NCI-H69 (cell line): ENCODE measurements around the gene INSIG2.
A peak's percentile ranks its signal among the peaks of the same experiment; 100 is the strongest.

ENCODE experiments used
- DNase-seq: peaks from one replicate; lab custom pipeline; 2025; lab: John Stamatoyannopoulos, UW

INSIG2 gene

GRCh38 chr2:118088051-118089024 lies at the start of gene INSIG2:
Gene INSIG2 (plus strand): TSS chr2:118088471. CDS start chr2:118096557, 8,086 bp downstream.
- DNase-seq = peak; percentile 96

DNA sequence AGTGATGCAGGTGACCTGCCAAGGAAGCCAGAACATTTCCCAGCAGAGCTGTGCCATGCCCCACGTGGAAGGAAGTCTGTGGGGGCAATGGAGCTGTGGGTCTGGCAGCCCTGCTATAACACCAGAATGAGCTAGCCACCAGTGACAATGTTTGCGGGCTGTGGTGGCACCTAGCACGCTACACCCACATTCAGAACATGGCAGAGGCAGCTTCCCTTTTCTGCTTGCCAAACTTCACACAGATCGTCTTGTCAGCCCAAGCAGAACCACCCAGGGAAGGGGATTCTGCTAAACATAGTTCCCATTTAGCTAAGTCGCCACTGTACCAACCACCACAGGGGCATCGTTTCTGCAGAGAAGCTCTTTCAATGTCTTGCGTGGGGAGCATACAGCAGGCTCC lies 47.4 kb upstream of the INSIG2 start:
- no peak for DNase-seq

DNA sequence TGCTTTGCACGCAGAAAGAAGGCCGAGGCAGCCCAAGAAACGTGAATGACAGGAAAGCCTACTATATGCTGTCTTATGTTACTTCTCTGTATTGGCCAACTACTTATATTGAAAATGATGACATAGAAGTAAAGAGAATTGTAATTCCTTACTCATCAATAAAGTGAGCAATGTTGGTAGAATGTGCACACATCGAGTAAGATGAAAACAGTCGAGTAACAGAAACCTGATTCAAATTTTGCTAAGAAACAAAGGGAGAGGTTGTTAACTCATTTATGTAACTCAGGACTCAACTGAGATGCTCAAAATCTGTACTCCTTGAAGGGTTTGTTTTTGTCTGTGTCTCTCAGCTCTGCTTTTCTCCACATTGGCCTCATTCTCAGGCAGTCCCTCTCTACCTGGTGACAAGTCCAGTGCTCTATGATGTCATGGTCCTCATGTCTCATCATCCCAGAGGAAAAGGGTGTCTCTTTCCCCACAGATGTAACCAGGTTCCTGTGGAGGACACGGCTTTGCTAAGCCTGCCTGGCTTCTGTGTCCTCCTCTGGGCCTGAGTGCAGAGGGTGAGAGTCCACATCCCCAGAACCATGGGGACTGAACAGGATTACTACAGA lies 44.1 kb upstream of the INSIG2 start:
- no peak for DNase-seq

GRCh38 chr2:118044854-118045253 lies 43.4 kb upstream of the INSIG2 start:
- DNase-seq = no peak

DNA sequence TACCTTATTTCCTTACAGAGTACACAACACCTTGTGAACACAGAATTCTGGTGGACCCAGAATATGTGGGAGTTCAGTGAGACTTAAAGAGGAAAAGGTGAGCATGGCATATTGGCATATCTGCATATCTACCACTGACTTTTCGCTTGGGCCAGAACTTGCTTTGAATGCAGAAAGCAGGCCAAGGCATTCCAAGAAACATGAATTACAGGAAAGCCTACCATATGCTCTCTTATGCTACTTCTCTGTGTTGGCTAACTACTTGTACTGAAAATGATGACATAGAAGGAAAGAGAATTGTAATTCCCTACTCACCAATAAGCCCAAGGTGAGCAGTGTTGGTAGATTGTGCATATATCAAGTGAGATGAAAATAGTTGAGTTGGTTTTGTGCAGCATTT lies 43.0 kb upstream of the INSIG2 start:
- no peak for DNase-seq

GRCh38 chr2:118046634-118047210 lies 41.5 kb upstream of the INSIG2 start:
- DNase-seq = peak; percentile 54

GRCh38 chr2:118047380-118047826 lies 40.9 kb upstream of the INSIG2 start:
- peak; percentile 12 for DNase-seq

DNA sequence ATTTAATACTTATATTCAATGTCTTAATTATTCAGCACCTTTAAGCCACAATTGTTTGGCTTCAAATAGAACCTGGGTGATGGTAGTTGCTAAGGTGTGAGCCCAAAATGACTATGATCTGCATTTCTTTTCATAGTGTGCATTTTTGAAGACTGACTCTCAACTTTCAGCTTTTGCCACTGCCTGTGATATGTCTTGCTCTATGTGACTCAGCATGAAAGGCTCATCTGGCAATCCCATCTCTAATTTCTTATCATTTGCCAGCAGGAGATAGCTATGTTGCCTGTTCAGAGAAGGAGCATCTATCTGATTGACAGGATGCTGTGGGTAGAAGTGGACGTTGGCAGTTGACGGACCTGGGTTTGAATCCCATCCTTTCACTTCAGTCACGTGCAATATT lies 39.9 kb upstream of the INSIG2 start:
- no peak for DNase-seq

GRCh38 chr2:118049140-118049815 lies 39.0 kb upstream of the INSIG2 start:
- peak; percentile 32 for DNase-seq

DNA sequence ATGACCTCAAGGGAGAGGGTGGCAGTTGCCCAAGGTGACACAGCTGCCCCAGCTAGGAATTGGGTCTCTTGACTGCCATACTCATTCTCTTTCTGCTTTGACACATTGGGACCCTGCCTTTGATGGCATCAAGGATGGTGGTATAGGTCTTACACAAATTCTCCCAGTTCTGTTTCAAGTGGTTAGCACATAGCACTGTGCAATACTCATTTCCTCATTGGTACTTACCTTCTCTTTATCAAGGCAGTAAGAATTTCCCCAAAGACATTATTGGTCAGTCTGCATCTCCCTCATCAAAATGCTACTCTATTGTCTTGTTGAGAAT lies 38.5 kb upstream of the INSIG2 start:
- no peak for DNase-seq

- DNase-seq = peak; percentile 25
These were observed 37.9 kb upstream of the INSIG2 start for GRCh38 chr2:118050386-118050785.

DNA sequence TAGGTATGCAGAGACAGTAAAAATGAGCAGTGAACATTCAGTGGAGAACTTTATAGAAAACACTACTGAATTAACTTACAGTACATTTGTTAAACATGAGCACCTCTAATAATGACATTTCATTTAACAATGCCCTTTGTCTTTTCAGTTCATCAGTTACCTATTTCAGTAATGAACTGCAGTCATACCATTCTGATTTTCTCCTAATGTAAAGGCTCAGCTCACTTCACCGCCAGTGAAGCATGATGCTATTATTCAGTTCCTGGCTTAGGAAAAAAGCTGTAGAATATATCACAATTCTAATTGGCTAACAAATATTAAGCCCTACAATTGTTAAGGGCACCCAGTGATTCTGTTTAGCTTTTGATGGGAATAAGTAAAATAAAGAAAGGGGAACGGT lies 37.3 kb upstream of the INSIG2 start:
- no peak for DNase-seq

- no peak for DNase-seq
These were observed 36.4 kb upstream of the INSIG2 start for GRCh38 chr2:118051826-118052358.

GRCh38 chr2:118052474-118052873 lies 35.8 kb upstream of the INSIG2 start:
- DNase-seq = no peak

DNA sequence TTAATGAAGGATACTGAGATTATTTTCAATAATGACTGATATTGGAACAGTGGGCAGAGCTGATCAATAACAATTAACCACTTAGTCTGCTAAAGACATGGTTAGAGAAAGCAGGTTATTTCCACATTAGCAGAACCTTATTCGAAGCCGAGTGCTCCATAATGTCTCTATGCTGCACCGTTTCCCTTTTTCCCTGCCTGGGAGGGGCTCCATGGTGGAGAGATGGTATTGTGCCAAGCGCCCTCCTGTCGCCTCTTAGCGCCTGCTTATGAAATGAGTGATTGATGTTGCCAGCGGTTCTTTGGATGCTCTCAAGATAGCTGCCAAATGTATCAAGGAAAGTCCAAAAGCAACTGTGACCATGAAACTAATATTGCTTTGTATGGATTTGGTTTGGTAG lies 34.6 kb upstream of the INSIG2 start:
- no peak for DNase-seq

GRCh38 chr2:118054213-118055008 lies 33.9 kb upstream of the INSIG2 start:
- no peak for DNase-seq

DNA sequence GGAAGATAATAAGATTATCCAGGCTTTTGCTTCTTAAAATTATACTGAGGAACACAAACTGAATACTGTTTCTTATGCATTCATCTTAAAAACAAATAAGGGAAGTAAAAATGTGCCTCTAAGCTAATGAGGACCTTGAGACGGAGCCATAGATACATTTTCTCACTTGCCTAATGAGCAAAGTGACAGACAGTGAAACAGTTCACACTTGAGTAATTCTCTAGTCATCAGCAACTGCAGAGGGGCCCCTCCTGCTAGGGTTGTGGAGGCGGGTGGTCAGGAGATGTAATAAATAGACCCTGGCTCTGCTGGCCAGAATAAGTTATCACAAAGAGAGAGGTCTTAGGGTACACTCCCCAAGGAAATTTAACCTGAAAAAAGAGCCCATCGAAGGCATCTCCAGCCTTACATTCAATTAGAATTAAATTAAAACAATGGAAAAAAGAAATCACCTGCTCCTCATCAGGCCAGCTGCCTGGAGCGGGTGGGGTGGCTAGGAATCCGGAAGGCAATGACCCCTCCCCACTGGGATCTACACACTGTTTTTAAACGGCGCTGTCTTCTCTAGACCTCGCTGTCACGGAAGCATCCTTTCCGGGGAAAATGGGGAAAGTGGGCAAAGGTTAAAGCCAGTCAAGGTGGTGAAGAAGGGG lies 32.6 kb upstream of the INSIG2 start:
- DNase-seq = no peak

- no peak for DNase-seq
These were observed 32.1 kb upstream of the INSIG2 start for GRCh38 chr2:118056165-118056534.

DNA sequence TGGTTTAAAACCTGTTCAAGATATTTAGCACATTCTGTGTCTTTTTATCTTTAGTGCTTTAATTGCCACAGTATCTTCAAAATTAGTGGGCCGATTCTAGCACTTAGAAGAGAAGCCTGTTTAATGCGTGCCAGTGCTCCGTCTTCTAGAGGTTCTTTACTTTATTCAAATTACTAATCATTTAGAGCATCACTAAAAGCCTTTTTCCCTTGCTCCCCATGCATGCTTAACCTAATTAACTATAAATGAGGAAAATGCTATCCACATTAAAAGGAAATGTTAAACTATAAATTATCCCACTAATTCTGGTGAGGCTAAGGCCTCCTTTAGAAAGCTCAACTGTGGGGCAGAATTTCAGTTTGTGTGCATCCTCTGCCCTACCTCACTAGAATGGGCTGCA lies 31.5 kb upstream of the INSIG2 start:
- no peak for DNase-seq

- no peak for DNase-seq
These were observed 29.3 kb upstream of the INSIG2 start for GRCh38 chr2:118058951-118059350.

DNA sequence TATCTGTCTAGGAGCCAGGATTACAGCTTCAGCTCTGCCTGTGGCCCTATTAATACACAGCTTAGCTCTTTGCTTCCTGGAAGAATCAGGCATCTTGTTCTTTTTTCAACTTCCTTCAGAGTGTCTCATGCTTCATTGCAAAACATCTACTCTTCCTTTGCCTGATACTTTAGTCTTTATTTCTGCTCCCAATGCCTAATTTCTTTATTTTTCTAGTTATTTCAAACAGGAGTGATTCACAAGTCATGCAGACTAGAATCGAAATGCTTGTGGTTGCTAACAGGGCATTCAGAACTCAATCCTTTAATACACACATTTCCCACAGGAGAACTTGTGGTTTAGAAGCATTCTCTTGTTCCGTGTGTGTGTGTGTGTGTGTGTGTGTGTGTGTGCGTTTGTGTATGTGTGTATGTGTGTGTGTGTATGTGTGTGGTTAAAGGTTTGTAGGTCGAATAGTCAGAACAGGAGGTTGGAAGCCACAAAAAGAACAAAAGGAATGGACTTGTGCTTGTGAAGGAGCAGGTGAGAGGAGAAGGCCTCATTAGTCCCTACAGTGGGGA lies 28.3 kb upstream of the INSIG2 start:
- no peak for DNase-seq
